Muscle layer of colon (tissue), 2 donors: ENCODE results near the gene KLHL29.

Source experiments
- H3K27ac ChIP-seq: one replicate; pipeline ENCODE4 v1.7.0; 2013; ENCODE audit warnings: low read depth, mild to moderate bottlenecking, low read length, moderate library complexity
- H3K27me3 ChIP-seq, 2 donors: one replicate each; pipeline ENCODE4 v1.7.0; 2013; ENCODE audit warnings: low read length in 2 of 2, mild to moderate bottlenecking in 2 of 2; ENCODE audit not compliant: insufficient read depth in 2 of 2, control insufficient read depth in 1 of 2
- H3K36me3 ChIP-seq: one replicate; pipeline ENCODE4 v1.7.0; 2013; ENCODE audit warnings: mild to moderate bottlenecking, low read length; ENCODE audit not compliant: insufficient read depth
- H3K4me1 ChIP-seq: one replicate; pipeline ENCODE4 v1.7.0; 2013; ENCODE audit warnings: mild to moderate bottlenecking, low read length; ENCODE audit not compliant: insufficient read depth
- H3K4me3 ChIP-seq, 2 donors: one replicate each; pipeline ENCODE4 v1.7.0; 2013; ENCODE audit warnings: low read length in 2 of 2, low read depth in 1 of 2, mild to moderate bottlenecking in 1 of 2, moderate library complexity in 1 of 2
- H3K9ac ChIP-seq: one replicate; pipeline ENCODE4 v1.7.0; 2013; ENCODE audit warnings: low read length
- H3K9me3 ChIP-seq: one replicate; pipeline ENCODE4 v1.7.0; 2013; ENCODE audit warnings: mild to moderate bottlenecking, low read length
- donor health status: abdominal sarcoma.
- donor health status: Adenocarcinoma of cecum.

KLHL29 gene

GRCh38 chr2:23354554-23354953 lies 30.4 kb upstream of the KLHL29 start:
- Histone ChIP-seq H3K36me3 (no peaks in the 10 kb centered on the region), H3K4me3 (no peak overlapping the region), H3K4me1 (peaks cover 16% of the 10 kb centered on the region), H3K9me3 (no peaks in the 10 kb centered on the region), H3K9ac (no peak overlapping the region), H3K27me3 (no peaks in the 10 kb centered on the region), H3K27ac (no peak overlapping the region)

DNA sequence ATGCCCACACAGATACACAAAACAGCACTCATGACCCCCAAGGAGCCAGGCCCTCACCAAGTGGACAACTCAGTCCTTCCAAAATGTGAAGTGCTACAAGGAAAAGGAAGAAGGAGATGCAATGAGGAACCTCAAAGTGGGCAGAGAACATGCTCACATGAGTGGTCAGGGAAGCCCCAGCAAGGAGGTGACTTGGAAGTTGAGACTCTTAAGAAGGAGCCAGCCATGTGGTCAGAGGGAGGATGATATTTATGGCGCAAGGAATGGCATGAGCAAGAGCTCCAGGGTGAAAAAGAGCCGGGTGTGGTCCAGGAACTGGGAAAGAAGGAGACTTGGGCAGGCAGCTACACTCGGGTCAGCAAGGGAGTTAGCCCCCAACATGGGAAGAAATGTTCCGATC lies 30.0 kb upstream of the KLHL29 start:
- peaks cover 16% of the 10 kb centered on the region for H3K4me1 ChIP-seq
- no peaks in the 10 kb centered on the region for H3K27me3 ChIP-seq
- no peaks in the 10 kb centered on the region for H3K9me3 ChIP-seq
- H3K27ac ChIP-seq: no peak overlapping the region
- H3K36me3 ChIP-seq: no peaks in the 10 kb centered on the region
- no peak overlapping the region for H3K4me3 ChIP-seq
- no peak overlapping the region for H3K9ac ChIP-seq

- Histone ChIP-seq H3K4me3 (no peak overlapping the region), H3K27ac (no peak overlapping the region), H3K9ac (no peak overlapping the region), H3K27me3 (no peaks in the 10 kb centered on the region), H3K4me1 (peaks cover 6% of the 10 kb centered on the region), H3K36me3 (no peaks in the 10 kb centered on the region), H3K9me3 (no peaks in the 10 kb centered on the region)
Observed at GRCh38 chr2:23356711-23357110, 28.3 kb upstream of the KLHL29 start.

DNA sequence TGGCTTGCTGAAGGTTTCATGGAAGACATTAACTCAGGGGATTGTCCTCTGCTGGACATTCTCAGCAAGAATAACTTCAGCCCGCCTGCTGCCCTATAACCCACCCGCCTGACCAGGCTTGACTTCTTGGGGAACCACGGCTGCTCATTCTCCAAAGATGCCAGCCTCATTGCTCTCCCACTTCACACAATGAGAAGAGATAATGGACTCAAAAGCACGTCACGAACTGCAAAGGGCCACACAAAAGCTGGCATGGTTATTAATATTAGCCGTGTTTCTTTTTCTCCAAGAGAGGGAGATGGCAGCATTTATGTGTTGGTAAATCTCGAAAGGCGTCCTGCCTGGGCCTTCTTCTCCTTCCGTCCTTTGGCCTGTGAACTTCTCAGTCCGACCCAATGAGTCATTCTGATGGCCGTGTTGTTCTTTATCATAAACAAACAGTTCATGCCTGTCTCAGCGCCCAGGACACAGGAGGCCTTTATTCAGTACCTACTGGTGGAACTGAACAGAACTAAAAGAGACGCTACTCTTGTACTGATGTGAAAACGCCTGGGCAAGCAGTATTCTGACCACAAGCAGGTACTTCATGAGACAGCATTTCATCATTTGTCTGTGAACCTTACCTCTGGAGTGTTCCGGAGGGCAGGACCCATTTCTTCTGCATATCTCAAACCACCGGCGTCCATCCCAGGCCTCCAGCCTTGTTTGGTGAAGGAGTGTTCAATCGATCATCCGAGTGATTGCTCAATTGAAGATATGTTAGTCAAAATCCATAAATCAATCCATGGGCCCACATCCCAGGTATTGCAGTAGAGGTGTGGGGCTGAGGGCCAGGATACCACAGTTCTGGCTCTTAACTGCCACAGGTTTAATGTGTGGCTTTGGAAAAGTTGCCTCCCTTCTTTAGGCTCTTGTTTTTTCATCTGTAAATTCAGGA lies 25.1 kb upstream of the KLHL29 start:
- Histone ChIP-seq H3K4me1 (no peaks in the 10 kb centered on the region), H3K36me3 (no peaks in the 10 kb centered on the region), H3K9ac (no peak overlapping the region), H3K27ac (no peak overlapping the region), H3K9me3 (no peaks in the 10 kb centered on the region), H3K4me3 (no peak overlapping the region), H3K27me3 (no peaks in the 10 kb centered on the region)

- no peak overlapping the region for H3K27ac ChIP-seq
- H3K36me3 ChIP-seq: no peaks in the 10 kb centered on the region
- H3K9ac ChIP-seq: no peak overlapping the region
- no peak overlapping the region for H3K4me3 ChIP-seq
- no peaks in the 10 kb centered on the region for H3K4me1 ChIP-seq
- no peaks in the 10 kb centered on the region for H3K27me3 ChIP-seq
- no peaks in the 10 kb centered on the region for H3K9me3 ChIP-seq
Observed at GRCh38 chr2:23360571-23361125, 24.3 kb upstream of the KLHL29 start.

- Histone ChIP-seq H3K27me3 (no peaks in the 10 kb centered on the region), H3K9ac (no peak overlapping the region), H3K9me3 (no peaks in the 10 kb centered on the region), H3K36me3 (no peaks in the 10 kb centered on the region), H3K4me3 (no peak overlapping the region), H3K27ac (no peak overlapping the region), H3K4me1 (peaks cover under 1% of the 10 kb centered on the region)
Observed at GRCh38 chr2:23361152-23361551, 23.8 kb upstream of the KLHL29 start.

- Histone ChIP-seq H3K4me1 (peaks cover 5% of the 10 kb centered on the region), H3K9ac (no peak overlapping the region), H3K4me3 (no peak overlapping the region), H3K27ac (no peak overlapping the region), H3K36me3 (no peaks in the 10 kb centered on the region), H3K9me3 (no peaks in the 10 kb centered on the region), H3K27me3 (no peaks in the 10 kb centered on the region)
Observed at GRCh38 chr2:23363268-23363667, 21.7 kb upstream of the KLHL29 start.

DNA sequence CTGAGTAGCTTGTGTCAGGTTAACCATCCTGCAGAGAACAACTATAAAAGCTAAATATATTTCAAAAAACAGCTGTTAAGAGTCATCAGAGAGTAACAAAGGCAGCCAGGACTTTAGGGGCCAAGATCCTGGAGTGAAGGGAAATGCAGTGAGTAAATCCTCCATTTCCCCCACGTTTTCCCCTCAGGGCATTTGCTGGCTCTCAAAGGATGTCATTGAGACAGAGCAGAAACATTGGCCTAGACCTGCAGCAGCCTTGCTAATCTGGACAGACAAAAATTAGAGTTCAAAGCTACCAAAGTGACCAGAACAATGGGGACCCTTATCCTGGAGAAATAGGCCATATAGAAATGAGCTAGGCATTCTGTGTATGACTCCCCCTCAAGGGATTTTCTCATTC lies 21.1 kb upstream of the KLHL29 start:
- Histone ChIP-seq H3K27ac (no peak overlapping the region), H3K4me3 (no peak overlapping the region), H3K9me3 (no peaks in the 10 kb centered on the region), H3K4me1 (peaks cover 5% of the 10 kb centered on the region), H3K36me3 (no peaks in the 10 kb centered on the region), H3K9ac (no peak overlapping the region), H3K27me3 (no peaks in the 10 kb centered on the region)

GRCh38 chr2:23366720-23367119 lies 18.3 kb upstream of the KLHL29 start:
- no peaks in the 10 kb centered on the region for H3K9me3 ChIP-seq
- H3K4me1 ChIP-seq: peaks cover 5% of the 10 kb centered on the region
- no peak overlapping the region for H3K27ac ChIP-seq
- no peak overlapping the region for H3K4me3 ChIP-seq
- H3K9ac ChIP-seq: no peak overlapping the region
- H3K27me3 ChIP-seq: no peaks in the 10 kb centered on the region
- no peaks in the 10 kb centered on the region for H3K36me3 ChIP-seq

DNA sequence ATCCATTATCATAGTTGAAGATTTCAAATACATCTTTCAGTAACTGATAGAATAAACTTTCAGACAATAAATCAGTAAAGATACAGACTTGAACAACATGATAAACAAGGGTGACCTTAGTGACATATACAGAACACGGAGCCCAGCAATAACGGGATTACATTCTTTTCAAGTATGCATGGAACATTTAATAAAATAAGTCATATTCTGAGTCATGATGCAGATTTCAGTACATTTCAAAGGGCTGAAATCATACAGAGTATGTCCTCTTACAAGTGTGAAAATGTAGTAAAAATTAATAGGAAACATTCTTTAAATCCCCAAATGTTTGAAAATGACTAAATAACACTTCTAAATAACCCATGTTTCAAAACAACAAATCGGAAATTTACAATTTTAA lies 17.2 kb upstream of the KLHL29 start:
- no peak overlapping the region for H3K9ac ChIP-seq
- H3K27ac ChIP-seq: no peak overlapping the region
- no peaks in the 10 kb centered on the region for H3K27me3 ChIP-seq
- H3K9me3 ChIP-seq: no peaks in the 10 kb centered on the region
- H3K4me1 ChIP-seq: peaks cover 5% of the 10 kb centered on the region
- H3K4me3 ChIP-seq: no peak overlapping the region
- no peaks in the 10 kb centered on the region for H3K36me3 ChIP-seq

- Histone ChIP-seq H3K36me3 (no peaks in the 10 kb centered on the region), H3K9me3 (no peaks in the 10 kb centered on the region), H3K4me1 (no peaks in the 10 kb centered on the region), H3K27me3 (no peaks in the 10 kb centered on the region), H3K9ac (no peak overlapping the region), H3K4me3 (no peak overlapping the region), H3K27ac (no peak overlapping the region)
Observed at GRCh38 chr2:23373666-23374065, 11.3 kb upstream of the KLHL29 start.

DNA sequence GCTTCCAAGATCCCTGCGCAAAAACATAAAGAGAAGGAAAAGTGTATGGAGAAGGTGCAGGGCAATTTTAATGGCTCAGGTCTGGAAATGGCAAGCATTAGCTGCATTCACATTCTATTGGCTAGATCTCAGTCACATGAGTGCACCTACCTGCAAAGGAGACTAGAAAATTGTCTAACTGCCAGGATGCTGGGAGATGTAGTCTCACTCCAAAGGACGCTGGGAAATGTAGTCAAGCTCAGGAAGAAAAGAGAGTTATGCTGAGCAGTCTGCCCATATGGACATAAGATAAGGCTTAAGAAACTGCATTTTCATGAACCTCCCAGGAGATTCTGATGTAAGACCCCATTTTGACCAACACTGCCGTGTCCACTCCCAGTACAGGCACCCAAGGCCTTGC lies 9.5 kb upstream of the KLHL29 start:
- no peak overlapping the region for H3K4me3 ChIP-seq
- H3K9me3 ChIP-seq: no peaks in the 10 kb centered on the region
- H3K4me1 ChIP-seq: no peaks in the 10 kb centered on the region
- H3K9ac ChIP-seq: no peak overlapping the region
- H3K36me3 ChIP-seq: no peaks in the 10 kb centered on the region
- no peak overlapping the region for H3K27ac ChIP-seq
- H3K27me3 ChIP-seq: no peaks in the 10 kb centered on the region
